ENCODE data around the gene USP48. TPM values are rescaled to one million over a fixed set of nuclear protein-coding genes. Genes with fewer than 3 reads are reported as not detected.

USP48 gene
- total and polyA plus RNA-seq, 2 of the 13 experiments (the other 11 are each of a cell fraction or from before 2014, with no cell fraction given) = 30.4 to 30.7 TPM

DNA sequence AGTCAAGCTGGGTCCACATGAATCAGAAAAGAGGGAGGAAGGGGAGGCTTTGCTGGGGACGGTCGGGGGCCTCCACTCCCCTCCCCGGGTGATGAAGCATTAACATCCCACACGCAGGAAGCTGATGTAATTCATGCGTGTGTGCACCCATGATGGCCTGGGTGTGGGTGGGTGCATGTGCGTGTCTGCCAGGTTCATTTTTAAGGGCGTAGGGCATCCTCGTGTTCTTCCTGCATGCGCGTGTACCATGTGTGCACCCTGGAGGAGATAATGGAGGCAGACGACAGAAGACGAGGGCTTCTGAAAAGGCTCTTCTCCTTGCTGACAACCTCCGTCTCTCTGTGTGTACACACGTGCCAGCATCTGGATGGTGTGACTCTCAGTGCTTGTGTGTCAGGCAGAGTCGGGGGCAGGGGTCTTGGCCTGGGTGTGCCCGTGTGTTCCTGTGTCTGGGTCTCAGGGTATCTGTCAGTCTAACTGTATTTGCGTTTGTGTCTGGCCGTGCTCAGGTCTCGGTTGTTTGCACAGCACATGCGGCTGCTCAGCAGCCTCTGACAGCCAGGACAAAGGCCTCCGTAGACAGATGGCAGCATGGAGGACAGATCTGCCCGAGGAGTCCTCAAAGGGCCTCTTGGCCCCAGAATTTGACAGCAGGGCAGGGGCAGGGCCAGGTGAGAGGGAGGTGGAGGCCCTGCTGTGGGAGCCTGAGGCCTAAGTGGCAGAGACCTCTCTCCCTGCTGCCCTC lies 116.2 kb downstream of the USP48 start (continued):
- TF ChIP-seq, protein P1, sequence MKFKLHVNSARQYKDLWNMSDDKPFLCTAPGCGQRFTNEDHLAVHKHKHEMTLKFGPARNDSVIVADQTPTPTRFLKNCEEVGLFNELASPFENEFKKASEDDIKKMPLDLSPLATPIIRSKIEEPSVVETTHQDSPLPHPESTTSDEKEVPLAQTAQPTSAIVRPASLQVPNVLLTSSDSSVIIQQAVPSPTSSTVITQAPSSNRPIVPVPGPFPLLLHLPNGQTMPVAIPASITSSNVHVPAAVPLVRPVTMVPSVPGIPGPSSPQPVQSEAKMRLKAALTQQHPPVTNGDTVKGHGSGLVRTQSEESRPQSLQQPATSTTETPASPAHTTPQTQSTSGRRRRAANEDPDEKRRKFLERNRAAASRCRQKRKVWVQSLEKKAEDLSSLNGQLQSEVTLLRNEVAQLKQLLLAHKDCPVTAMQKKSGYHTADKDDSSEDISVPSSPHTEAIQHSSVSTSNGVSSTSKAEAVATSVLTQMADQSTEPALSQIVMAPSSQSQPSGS (CRISPR knock-in tag; IDR thresholded peaks at IDR 0.05) = no peak
- TF ChIP-seq, protein P2, sequence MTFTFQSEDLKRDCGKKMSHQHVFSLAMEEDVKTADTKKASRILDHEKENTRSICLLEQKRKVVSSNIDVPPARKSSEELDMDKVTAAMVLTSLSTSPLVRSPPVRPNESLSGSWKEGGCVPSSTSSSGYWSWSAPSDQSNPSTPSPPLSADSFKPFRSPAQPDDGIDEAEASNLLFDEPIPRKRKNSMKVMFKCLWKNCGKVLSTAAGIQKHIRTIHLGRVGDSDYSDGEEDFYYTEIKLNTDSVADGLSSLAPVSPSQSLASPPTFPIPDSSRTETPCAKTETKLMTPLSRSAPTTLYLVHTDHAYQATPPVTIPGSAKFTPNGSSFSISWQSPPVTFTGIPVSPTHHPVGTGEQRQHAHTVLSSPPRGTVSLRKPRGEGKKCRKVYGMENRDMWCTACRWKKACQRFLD (CRISPR knock-in tag; IDR thresholded peaks at IDR 0.05; ENCODE audit: borderline replicate concordance) = no peak
- TF ChIP-seq, protein P3, sequence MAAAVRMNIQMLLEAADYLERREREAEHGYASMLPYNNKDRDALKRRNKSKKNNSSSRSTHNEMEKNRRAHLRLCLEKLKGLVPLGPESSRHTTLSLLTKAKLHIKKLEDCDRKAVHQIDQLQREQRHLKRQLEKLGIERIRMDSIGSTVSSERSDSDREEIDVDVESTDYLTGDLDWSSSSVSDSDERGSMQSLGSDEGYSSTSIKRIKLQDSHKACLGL (CRISPR knock-in tag; IDR thresholded peaks at IDR 0.05) = peak; percentile 70; the same call in 1 of the 2 replicates
- TF ChIP-seq, protein P4, sequence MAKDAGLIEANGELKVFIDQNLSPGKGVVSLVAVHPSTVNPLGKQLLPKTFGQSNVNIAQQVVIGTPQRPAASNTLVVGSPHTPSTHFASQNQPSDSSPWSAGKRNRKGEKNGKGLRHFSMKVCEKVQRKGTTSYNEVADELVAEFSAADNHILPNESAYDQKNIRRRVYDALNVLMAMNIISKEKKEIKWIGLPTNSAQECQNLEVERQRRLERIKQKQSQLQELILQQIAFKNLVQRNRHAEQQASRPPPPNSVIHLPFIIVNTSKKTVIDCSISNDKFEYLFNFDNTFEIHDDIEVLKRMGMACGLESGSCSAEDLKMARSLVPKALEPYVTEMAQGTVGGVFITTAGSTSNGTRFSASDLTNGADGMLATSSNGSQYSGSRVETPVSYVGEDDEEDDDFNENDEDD (CRISPR knock-in tag; IDR thresholded peaks at IDR 0.05; ENCODE audit: borderline replicate concordance) = peak; percentile 30; the same call in 1 of the 2 replicates
- no peak for TF ChIP-seq KLF9 (CRISPR knock-in tag; IDR thresholded peaks at IDR 0.05; ENCODE audit: low read depth)
- TF ChIP-seq, protein P5, sequence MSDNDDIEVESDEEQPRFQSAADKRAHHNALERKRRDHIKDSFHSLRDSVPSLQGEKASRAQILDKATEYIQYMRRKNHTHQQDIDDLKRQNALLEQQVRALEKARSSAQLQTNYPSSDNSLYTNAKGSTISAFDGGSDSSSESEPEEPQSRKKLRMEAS (IDR thresholded peaks at IDR 0.05) = peak; percentile 89
- TF ChIP-seq SRF (IDR thresholded peaks at IDR 0.05; ENCODE audit: low read depth, low read length) = no peak
- TF ChIP-seq KDM6A (CRISPR knock-in tag; IDR thresholded peaks at IDR 0.05; ENCODE audit: low read depth) = no peak
- TF ChIP-seq, protein P6, sequence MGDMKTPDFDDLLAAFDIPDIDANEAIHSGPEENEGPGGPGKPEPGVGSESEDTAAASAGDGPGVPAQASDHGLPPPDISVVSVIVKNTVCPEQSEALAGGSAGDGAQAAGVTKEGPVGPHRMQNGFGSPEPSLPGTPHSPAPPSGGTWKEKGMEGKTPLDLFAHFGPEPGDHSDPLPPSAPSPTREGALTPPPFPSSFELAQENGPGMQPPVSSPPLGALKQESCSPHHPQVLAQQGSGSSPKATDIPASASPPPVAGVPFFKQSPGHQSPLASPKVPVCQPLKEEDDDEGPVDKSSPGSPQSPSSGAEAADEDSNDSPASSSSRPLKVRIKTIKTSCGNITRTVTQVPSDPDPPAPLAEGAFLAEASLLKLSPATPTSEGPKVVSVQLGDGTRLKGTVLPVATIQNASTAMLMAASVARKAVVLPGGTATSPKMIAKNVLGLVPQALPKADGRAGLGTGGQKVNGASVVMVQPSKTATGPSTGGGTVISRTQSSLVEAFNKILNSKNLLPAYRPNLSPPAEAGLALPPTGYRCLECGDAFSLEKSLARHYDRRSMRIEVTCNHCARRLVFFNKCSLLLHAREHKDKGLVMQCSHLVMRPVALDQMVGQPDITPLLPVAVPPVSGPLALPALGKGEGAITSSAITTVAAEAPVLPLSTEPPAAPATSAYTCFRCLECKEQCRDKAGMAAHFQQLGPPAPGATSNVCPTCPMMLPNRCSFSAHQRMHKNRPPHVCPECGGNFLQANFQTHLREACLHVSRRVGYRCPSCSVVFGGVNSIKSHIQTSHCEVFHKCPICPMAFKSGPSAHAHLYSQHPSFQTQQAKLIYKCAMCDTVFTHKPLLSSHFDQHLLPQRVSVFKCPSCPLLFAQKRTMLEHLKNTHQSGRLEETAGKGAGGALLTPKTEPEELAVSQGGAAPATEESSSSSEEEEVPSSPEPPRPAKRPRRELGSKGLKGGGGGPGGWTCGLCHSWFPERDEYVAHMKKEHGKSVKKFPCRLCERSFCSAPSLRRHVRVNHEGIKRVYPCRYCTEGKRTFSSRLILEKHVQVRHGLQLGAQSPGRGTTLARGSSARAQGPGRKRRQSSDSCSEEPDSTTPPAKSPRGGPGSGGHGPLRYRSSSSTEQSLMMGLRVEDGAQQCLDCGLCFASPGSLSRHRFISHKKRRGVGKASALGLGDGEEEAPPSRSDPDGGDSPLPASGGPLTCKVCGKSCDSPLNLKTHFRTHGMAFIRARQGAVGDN (CRISPR knock-in tag; IDR thresholded peaks at IDR 0.05) = peak; percentile 83
- no peak for TF ChIP-seq HOXA7 (CRISPR knock-in tag; IDR thresholded peaks at IDR 0.05)
- no peak for TF ChIP-seq KDM5A (IDR thresholded peaks at IDR 0.05; ENCODE audit: borderline replicate concordance, low read length)
- TF ChIP-seq, protein P7, sequence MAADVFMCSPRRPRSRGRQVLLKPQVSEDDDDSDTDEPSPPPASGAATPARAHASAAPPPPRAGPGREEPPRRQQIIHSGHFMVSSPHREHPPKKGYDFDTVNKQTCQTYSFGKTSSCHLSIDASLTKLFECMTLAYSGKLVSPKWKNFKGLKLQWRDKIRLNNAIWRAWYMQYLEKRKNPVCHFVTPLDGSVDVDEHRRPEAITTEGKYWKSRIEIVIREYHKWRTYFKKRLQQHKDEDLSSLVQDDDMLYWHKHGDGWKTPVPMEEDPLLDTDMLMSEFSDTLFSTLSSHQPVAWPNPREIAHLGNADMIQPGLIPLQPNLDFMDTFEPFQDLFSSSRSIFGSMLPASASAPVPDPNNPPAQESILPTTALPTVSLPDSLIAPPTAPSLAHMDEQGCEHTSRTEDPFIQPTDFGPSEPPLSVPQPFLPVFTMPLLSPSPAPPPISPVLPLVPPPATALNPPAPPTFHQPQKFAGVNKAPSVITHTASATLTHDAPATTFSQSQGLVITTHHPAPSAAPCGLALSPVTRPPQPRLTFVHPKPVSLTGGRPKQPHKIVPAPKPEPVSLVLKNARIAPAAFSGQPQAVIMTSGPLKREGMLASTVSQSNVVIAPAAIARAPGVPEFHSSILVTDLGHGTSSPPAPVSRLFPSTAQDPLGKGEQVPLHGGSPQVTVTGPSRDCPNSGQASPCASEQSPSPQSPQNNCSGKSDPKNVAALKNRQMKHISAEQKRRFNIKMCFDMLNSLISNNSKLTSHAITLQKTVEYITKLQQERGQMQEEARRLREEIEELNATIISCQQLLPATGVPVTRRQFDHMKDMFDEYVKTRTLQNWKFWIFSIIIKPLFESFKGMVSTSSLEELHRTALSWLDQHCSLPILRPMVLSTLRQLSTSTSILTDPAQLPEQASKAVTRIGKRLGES (CRISPR knock-in tag; IDR thresholded peaks at IDR 0.05; ENCODE audit: borderline replicate concordance) = no peak
- no peak for TF ChIP-seq ZNF138 (CRISPR knock-in tag; IDR thresholded peaks at IDR 0.05; ENCODE audit: low read depth)
- no peak for TF ChIP-seq ZNF446 (CRISPR knock-in tag; IDR thresholded peaks at IDR 0.05)
- no peak for TF ChIP-seq ZNF616 (CRISPR knock-in tag; IDR thresholded peaks at IDR 0.05; ENCODE audit: low read depth)
- TF ChIP-seq TBX2 (CRISPR knock-in tag; IDR thresholded peaks at IDR 0.05; ENCODE audit: borderline replicate concordance) = no peak
- no peak for TF ChIP-seq RFX3 (CRISPR knock-in tag; IDR thresholded peaks at IDR 0.05)
